NCI-H2171 treated with DMSO at 0.1 percent for 48 hours (cell line): Measurements from ENCODE around the gene FZD2.
"Not testable (repeated sequence)": the region's sequence is repeated elsewhere in the genome, so short reads cannot be mapped to it uniquely, and the experiment has no call there.

Experiments used
- DNase-seq: peaks from one replicate; lab custom pipeline; 2025; lab: John Stamatoyannopoulos, UW

The FZD2 gene

GRCh38 chr17:44546671-44547606, 10.3 kb upstream of the FZD2 start:
- DNase-seq: no peak

- no peak for DNase-seq
These were observed 9.5 kb upstream of the FZD2 start for GRCh38 chr17:44547625-44548267.

DNA sequence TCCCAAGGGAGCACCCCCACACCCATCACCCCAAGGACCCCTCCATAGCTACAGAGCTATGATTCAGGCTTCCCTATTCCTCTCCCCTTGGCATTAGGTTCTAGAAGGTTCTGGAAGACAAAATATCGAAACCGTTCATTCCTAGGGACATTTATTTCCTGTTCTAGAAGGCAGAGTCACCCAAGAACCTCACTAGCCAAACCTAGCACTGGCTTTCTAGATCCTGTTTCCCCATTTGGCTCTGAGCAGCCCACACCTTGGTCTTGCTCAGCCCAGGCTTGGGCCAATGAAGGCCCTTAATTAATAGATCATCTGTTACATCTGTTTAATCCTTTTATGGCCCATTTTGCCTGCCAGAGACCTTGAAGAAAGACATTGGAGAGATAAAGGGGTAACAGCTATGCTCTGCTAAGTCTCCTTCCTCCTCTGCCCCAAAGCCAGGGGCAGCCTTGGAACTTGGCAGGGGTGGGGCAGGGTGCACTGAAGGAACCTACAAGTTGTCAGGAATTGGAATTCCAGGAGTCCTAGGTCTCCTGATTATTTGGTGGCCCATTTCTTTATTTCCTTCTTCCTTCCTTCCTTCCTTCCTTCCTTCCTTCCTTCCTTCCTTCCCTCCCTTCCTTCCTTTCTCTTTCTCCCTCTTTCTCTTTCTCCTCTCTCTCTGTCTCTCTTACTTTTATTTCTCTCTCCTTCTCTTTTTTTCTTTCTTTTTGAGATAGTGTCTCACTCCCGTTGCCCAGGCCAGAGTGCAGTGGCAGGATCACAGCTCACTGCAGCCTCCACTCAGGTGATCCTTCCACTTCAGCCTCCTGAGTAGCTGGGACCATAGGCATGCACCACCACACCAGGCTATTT, 8.7 kb upstream of the FZD2 start:
- no peak for DNase-seq

DNA sequence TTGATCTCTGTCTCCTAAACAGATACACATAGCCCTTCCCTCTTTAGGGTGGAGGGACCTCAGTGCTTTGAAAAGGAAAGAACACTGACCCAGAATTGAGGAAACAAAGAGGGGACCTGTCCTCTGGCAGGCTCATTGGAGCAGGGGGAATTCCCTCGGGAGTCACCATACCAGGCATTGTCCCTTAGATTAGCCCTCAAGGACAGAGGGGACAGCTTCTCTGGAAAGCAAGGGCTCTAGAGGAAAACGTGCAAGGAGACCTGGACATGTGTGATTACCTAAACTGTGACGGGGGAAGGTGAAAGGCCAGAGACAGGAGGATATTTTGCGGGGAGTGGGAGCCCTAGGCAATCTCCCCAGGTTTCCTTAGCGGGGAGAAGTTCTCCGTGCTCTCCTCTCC, 7.6 kb upstream of the FZD2 start:
- DNase-seq: no peak

GRCh38 chr17:44552361-44552760, 4.9 kb upstream of the FZD2 start:
- DNase-seq: no peak

DNA sequence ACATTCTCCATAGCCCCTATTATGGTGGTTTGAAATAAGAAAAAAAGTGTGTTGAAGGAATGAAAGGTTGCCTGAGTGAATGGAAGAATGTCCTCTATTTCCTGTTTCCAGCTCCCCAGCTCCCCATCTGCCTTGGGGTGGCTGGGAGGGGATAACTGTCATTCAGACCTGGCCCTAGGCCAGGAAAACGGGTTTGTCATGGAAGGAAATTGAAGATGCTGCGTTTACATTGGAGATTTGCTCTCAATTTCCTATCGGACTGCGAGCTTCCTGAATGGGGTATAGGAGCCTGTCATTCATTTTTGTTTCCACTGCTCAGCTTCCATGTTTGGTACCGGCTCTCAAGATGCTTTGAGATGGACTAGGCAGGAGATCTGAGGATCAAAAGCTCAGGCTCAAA, 2.2 kb upstream of the FZD2 start:
- no peak for DNase-seq

- no peak for DNase-seq
These were observed 985 bp upstream of the FZD2 start for GRCh38 chr17:44556166-44556831.

- peak; percentile 16 for DNase-seq
These were observed 484 bp downstream of the FZD2 start for GRCh38 chr17:44557651-44558285.

- DNase-seq: no peak
These were observed 1.0 kb downstream of the FZD2 start for GRCh38 chr17:44558334-44558709.

DNA sequence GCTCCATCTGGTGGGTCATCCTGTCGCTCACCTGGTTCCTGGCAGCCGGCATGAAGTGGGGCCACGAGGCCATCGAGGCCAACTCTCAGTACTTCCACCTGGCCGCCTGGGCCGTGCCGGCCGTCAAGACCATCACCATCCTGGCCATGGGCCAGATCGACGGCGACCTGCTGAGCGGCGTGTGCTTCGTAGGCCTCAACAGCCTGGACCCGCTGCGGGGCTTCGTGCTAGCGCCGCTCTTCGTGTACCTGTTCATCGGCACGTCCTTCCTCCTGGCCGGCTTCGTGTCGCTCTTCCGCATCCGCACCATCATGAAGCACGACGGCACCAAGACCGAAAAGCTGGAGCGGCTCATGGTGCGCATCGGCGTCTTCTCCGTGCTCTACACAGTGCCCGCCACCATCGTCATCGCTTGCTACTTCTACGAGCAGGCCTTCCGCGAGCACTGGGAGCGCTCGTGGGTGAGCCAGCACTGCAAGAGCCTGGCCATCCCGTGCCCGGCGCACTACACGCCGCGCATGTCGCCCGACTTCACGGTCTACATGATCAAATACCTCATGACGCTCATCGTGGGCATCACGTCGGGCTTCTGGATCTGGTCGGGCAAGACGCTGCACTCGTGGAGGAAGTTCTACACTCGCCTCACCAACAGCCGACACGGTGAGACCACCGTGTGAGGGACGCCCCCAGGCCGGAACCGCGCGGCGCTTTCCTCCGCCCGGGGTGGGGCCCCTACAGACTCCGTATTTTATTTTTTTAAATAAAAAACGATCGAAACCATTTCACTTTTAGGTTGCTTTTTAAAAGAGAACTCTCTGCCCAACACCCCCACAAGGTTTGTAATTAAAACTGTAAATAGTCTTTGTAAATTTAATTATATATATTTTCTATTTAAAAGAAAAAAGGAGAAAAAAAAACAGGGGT, 1.7 kb downstream of the FZD2 start:
- no peak for DNase-seq

GRCh38 chr17:44559634-44560554, 2.6 kb downstream of the FZD2 start:
- DNase-seq: no peak

GRCh38 chr17:44561237-44561623, 3.9 kb downstream of the FZD2 start:
- no peak for DNase-seq

DNA sequence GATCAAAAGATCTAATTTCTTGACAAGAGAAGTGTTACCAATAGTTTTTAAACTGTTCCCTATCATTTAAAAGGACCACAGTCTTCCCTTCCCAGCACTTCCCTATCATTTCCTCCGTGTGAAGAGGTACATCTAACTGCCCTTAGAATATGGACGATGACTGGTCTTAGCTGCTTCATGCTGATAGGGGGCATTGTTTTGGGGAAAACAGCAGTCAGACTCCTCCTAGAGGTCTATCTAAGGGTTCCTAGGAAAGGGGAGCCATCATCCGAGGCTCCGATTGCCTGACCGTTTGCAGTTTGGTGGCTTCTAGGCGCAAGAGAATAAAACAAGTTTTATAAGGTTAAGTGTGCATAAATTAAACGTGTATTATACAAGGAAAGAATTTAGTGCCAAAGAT, 7.1 kb downstream of the FZD2 start:
- no peak for DNase-seq

DNA sequence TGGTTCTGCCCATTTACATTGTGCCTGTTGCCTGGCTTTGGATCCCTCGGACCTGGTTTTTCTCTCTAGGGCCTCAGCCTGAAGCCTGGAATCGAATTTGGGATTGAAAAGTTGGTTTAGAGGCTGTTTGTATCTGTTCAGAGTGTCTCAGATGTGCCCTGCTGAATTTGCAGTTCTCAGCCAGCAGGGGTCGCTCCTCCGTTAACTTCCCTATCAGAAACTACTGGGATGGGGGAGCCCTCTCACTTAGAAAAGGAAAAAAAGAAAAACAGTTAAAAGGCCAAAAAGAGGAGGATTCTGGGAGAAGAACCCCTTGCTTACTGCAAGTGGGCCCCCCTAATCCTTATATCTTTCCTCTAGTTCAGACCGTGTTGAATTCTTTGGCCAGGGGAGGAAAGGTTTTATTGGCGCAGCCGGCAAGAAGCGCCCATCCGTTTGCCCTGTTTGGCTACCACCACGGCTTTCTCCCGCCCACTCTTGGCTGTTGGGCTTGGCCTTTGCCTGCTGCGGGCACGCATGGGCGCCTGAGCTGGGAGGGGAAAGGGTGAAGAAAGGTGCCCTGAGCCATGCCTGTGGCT, 8.7 kb downstream of the FZD2 start:
- DNase-seq: no peak

GRCh38 chr17:44568311-44568944, 11.1 kb downstream of the FZD2 start:
- not testable (repeated sequence) for DNase-seq

- no peak for DNase-seq
These were observed 11.9 kb downstream of the FZD2 start for GRCh38 chr17:44568945-44569858.

DNA sequence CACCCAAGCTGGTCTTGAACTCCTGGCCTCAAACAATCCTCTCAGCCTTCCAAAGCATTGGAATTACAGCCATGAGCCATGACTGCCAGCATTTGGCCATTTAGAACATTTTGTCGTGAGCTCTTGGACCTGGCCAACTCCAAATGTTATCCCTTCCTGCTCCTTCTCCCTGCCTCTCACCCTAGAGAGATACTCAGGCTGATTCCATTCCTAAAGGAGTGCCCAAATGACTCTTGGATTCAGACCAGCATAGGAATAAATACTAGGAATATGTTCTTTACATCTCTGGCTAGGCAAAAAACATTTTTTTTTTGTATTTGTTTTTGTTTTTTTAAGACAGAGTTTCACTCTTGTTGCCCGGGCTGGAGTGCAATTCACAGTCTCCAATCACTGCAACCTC, 15.5 kb downstream of the FZD2 start:
- DNase-seq: no peak
